ENCODE measurements around the gene CEBPZOS. TPM values are rescaled to one million over a fixed set of nuclear protein-coding genes. Genes with fewer than 3 reads are reported as not detected.

CEBPZOS gene
- 41.3 TPM for polyA plus RNA-seq (2013, experiment 1 of 2)
- 42.9 TPM for polyA plus RNA-seq (2013, experiment 2 of 2)

DNA sequence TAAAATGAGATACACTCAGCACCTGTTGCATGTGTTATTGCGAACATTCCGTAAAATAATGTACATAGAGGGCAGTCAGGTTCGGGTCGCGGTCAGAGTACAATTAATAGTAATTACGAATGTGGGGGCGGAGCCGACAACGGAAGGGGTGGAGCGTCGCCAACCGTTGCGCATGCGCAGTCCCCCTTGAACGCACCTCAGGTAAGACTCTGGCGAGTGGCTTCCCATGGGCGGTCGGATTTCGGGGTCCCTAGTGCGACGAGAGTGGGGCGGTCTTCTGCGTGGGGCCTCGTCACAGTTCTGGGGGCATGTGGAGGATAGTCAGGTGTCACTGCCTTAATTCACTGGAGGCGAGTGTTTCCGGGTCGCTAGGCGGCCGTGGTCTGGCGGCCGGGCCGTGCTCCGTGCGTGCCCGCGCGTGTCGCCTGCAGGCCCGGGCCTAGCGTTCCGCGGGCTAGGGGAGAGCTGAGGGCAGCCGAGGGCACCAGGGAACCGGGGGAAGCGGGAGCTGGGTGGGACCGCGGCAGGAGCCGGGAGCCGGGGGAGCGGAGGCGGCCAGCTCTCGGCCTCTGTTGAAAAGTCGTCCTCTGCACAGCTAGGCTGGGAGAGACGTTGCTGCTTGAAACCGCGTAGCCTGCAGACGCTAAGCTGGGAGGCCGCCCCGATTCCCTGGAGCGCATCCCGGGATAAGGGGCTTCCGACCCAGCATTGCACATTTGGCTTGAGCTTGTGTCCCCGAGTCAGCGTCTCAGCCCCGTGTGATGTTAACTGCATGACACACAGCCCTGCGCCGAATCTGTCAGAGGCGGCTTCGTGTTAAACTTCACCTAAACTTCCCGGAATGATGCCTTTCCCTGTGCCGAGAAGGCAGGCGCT is at the start of gene CEBPZOS:
Gene CEBPZOS (plus strand): TSS at position 177 of the 876 bp plus-strand sequence. CDS start 3,209 bp downstream, outside the sequence.
- Histone ChIP-seq H2AFZ (ENCODE audit: low read depth, low read length) (peak within 1 kb of the TSS; percentile 83), H3K36me3 (ENCODE audit: control insufficient read depth in 1 of 2, insufficient read depth in 2 of 2, low read depth in 1 of 2, low read length in 2 of 2) (peaks cover 4 to 18% of the 10 kb centered on the region in 2 experiments), H2BK120ac (ENCODE audit: low read depth, low read length) (no peak within 1 kb of the TSS), H3K4ac (ENCODE audit: low read depth in 1 of 2, low read length in 2 of 2) (peak within 1 kb of the TSS; percentile 77 to 87), H4K8ac (ENCODE audit: low read length) (peak within 1 kb of the TSS; percentile 93), H3K4me1 (ENCODE audit: control insufficient read depth, insufficient read depth, low read depth, low read length) (peaks cover 7% of the 10 kb centered on the region), H3K4me2 (ENCODE audit: low read length, poor library complexity, severe bottlenecking) (peak within 1 kb of the TSS; percentile 64), H3K23ac (ENCODE audit: low read length in 2 of 2) (no peak within 1 kb of the TSS), H3K18ac (ENCODE audit: low read depth in 1 of 2, low read length in 2 of 2) (peak within 1 kb of the TSS; percentile 79 to 98), H3K14ac (ENCODE audit: low read length in 2 of 2) (no peak within 1 kb of the TSS), H2BK5ac (ENCODE audit: low read depth, low read length, poor library complexity, severe bottlenecking) (no peak within 1 kb of the TSS), H3K9me3 (ENCODE audit: control insufficient read depth, low read length) (no peaks in the 10 kb centered on the region), H2BK15ac (ENCODE audit: low read depth, poor library complexity, severe bottlenecking) (peak within 1 kb of the TSS; percentile 57), H2BK12ac (ENCODE audit: low read length in 2 of 2) (no peak within 1 kb of the TSS), H3K4me3 (ENCODE audit: insufficient read depth in 1 of 2, low read depth in 1 of 2, low read length in 2 of 2) (peak within 1 kb of the TSS; percentile 82 to 84), H3K9ac (ENCODE audit: low read length) (peak within 1 kb of the TSS; percentile 92), H3K27me3 (ENCODE audit: control insufficient read depth in 1 of 2, insufficient read depth in 1 of 2, low read length in 2 of 2) (no peaks in the 10 kb centered on the region), H3K79me1 (replicated peaks; ENCODE audit: low read length, poor library complexity, severe bottlenecking) (peaks cover 6% of the 10 kb centered on the region), H3K27ac (ENCODE audit: low read length, poor library complexity, severe bottlenecking) (peak within 1 kb of the TSS; percentile 58), H2AK5ac (ENCODE audit: low read length, severe bottlenecking) (no peak within 1 kb of the TSS), H4K91ac (ENCODE audit: low read length) (peak within 1 kb of the TSS; percentile 71)
- peak; percentile 82 for DNase-seq
- under 1% methylated on average over 71 of the region's 72 CpGs for WGBS

DNA sequence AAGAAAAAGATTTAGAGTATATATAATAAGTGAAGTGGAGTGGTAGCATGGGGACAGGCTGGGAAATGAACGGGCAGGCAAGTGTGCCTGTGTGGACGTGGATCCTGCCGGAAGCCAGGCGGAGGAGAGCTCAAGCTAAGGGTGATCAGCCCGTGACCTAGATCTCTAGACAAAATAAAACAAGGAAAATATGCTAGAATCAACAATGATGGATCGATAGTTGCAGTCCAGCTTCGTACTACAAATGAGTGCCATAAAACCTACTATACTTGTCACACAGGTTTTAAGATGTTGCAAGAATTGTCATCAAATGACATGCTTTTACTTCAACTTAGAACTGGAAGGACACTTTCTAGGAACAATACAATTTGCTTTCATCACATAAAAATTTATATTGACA is 48.0 kb upstream of the CEBPZOS start:
- Histone ChIP-seq H3K9me3 (ENCODE audit: control insufficient read depth, low read length) (no peaks in the 10 kb centered on the region), H2BK15ac (ENCODE audit: low read depth, poor library complexity, severe bottlenecking) (no peak overlapping the region), H3K27me3 (ENCODE audit: control insufficient read depth in 1 of 2, insufficient read depth in 1 of 2, low read length in 2 of 2) (no peaks in the 10 kb centered on the region), H4K91ac (ENCODE audit: low read length) (no peak overlapping the region), H3K9ac (ENCODE audit: low read length) (no peak overlapping the region), H3K14ac (ENCODE audit: low read length in 2 of 2) (no peak overlapping the region), H3K4me1 (ENCODE audit: control insufficient read depth, insufficient read depth, low read depth, low read length) (no peaks in the 10 kb centered on the region), H2BK12ac (ENCODE audit: low read length in 2 of 2) (no peak overlapping the region), H2AK5ac (ENCODE audit: low read length, severe bottlenecking) (no peak overlapping the region), H3K23ac (ENCODE audit: low read length in 2 of 2) (no peak overlapping the region), H3K27ac (ENCODE audit: low read length, poor library complexity, severe bottlenecking) (no peak overlapping the region), H4K8ac (ENCODE audit: low read length) (no peak overlapping the region), H3K4me3 (ENCODE audit: insufficient read depth in 1 of 2, low read depth in 1 of 2, low read length in 2 of 2) (no peak overlapping the region), H2BK120ac (ENCODE audit: low read depth, low read length) (no peak overlapping the region), H3K36me3 (ENCODE audit: control insufficient read depth in 1 of 2, insufficient read depth in 2 of 2, low read depth in 1 of 2, low read length in 2 of 2) (peaks cover 17 to 65% of the 10 kb centered on the region in 2 experiments), H3K4me2 (ENCODE audit: low read length, poor library complexity, severe bottlenecking) (no peak overlapping the region), H2AFZ (ENCODE audit: low read depth, low read length) (no peak overlapping the region), H3K4ac (ENCODE audit: low read depth in 1 of 2, low read length in 2 of 2) (no peak overlapping the region), H3K18ac (ENCODE audit: low read depth in 1 of 2, low read length in 2 of 2) (no peak overlapping the region), H3K79me1 (replicated peaks; ENCODE audit: low read length, poor library complexity, severe bottlenecking) (peaks cover 15% of the 10 kb centered on the region), H2BK5ac (ENCODE audit: low read depth, low read length, poor library complexity, severe bottlenecking) (no peak overlapping the region)
- WGBS: 96% methylated on average over 7 of the region's 7 CpGs
- no peak for DNase-seq

DNA sequence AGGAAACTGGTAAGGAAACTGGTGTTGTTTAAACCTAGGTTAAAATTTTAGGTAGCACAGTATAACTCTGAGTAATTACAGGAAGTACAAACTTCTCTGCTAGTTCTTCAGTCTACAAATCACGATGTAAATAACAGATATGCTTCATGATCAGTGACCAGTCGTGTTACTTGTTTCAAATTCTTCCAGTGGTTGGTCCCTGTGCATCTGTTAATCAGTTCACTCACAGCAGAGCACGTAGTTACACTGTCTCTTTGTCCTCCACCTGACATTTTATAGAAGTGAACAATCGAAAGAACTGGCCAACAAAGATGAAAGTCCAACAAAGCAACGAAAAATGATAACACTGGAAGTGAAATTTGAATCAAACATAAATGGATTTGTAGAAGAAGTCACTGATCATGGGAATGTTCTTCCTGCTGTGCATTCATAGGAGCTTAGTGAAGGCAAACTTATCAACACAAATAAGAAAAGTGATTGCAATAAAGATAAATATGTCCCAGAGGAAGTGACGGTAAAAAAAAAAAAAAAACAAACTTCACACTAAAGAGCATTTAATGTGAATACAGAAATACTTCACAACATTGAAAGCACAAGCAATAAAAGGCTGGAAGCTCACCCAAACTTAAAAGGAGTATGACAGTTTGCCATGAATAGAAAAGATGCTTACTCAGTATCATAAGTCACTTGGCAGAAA is 46.5 kb upstream of the CEBPZOS start:
- no peak overlapping the region for H3K4ac ChIP-seq (ENCODE audit: low read depth in 1 of 2, low read length in 2 of 2)
- no peaks in the 10 kb centered on the region for H3K27me3 ChIP-seq (ENCODE audit: control insufficient read depth in 1 of 2, insufficient read depth in 1 of 2, low read length in 2 of 2)
- peak; percentile 31 for DNase-seq

DNA sequence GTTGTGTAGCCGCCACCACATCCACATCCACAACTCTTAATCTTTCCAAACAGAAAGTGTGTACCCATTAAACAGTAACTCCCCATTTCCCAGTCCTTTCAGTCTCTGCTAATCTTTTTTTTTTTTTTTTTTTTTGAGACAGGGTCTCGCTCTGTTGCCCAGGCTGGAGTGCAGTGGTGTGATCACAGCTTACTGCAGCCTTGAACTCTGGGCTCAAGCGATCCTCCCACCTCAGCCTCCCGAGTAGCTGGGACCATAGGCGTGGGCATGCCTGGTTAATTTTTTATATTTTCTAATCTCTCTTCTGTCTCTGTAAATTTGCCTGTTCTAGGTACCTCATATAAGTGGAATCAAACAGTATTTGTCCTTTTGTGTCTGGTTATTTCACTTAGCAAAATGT is 43.1 kb upstream of the CEBPZOS start:
- Histone ChIP-seq H2BK5ac (ENCODE audit: low read depth, low read length, poor library complexity, severe bottlenecking) (no peak overlapping the region), H3K9me3 (ENCODE audit: control insufficient read depth, low read length) (no peaks in the 10 kb centered on the region), H3K4me2 (ENCODE audit: low read length, poor library complexity, severe bottlenecking) (no peak overlapping the region), H3K14ac (ENCODE audit: low read length in 2 of 2) (no peak overlapping the region), H3K4ac (ENCODE audit: low read depth in 1 of 2, low read length in 2 of 2) (no peak overlapping the region), H3K18ac (ENCODE audit: low read depth in 1 of 2, low read length in 2 of 2) (no peak overlapping the region), H3K23ac (ENCODE audit: low read length in 2 of 2) (no peak overlapping the region), H4K91ac (ENCODE audit: low read length) (no peak overlapping the region), H2BK15ac (ENCODE audit: low read depth, poor library complexity, severe bottlenecking) (no peak overlapping the region), H2BK120ac (ENCODE audit: low read depth, low read length) (no peak overlapping the region), H2AFZ (ENCODE audit: low read depth, low read length) (no peak overlapping the region), H3K9ac (ENCODE audit: low read length) (no peak overlapping the region), H2AK5ac (ENCODE audit: low read length, severe bottlenecking) (no peak overlapping the region), H3K4me3 (ENCODE audit: insufficient read depth in 1 of 2, low read depth in 1 of 2, low read length in 2 of 2) (no peak overlapping the region), H3K79me1 (replicated peaks; ENCODE audit: low read length, poor library complexity, severe bottlenecking) (peaks cover 14% of the 10 kb centered on the region), H3K4me1 (ENCODE audit: control insufficient read depth, insufficient read depth, low read depth, low read length) (peaks cover 3% of the 10 kb centered on the region), H3K27me3 (ENCODE audit: control insufficient read depth in 1 of 2, insufficient read depth in 1 of 2, low read length in 2 of 2) (no peaks in the 10 kb centered on the region), H4K8ac (ENCODE audit: low read length) (no peak overlapping the region), H3K36me3 (ENCODE audit: control insufficient read depth in 1 of 2, insufficient read depth in 2 of 2, low read depth in 1 of 2, low read length in 2 of 2) (peaks cover 4 to 28% of the 10 kb centered on the region in 2 experiments), H2BK12ac (ENCODE audit: low read length in 2 of 2) (no peak overlapping the region), H3K27ac (ENCODE audit: low read length, poor library complexity, severe bottlenecking) (no peak overlapping the region)
- no peak for DNase-seq
- 92% methylated on average over 3 of the region's 5 CpGs for WGBS

More for the DNA sequence above, 46.5 kb upstream of the CEBPZOS start:
- Histone ChIP-seq H3K36me3 (ENCODE audit: control insufficient read depth in 1 of 2, insufficient read depth in 2 of 2, low read depth in 1 of 2, low read length in 2 of 2) (peaks cover 9 to 56% of the 10 kb centered on the region in 2 experiments), H2AK5ac (ENCODE audit: low read length, severe bottlenecking) (no peak overlapping the region), H3K23ac (ENCODE audit: low read length in 2 of 2) (no peak overlapping the region), H3K4me3 (ENCODE audit: insufficient read depth in 1 of 2, low read depth in 1 of 2, low read length in 2 of 2) (no peak overlapping the region), H3K4me1 (ENCODE audit: control insufficient read depth, insufficient read depth, low read depth, low read length) (no peaks in the 10 kb centered on the region), H2BK12ac (ENCODE audit: low read length in 2 of 2) (no peak overlapping the region), H3K27ac (ENCODE audit: low read length, poor library complexity, severe bottlenecking) (no peak overlapping the region), H2AFZ (ENCODE audit: low read depth, low read length) (no peak overlapping the region), H4K8ac (ENCODE audit: low read length) (no peak overlapping the region), H2BK120ac (ENCODE audit: low read depth, low read length) (no peak overlapping the region), H2BK5ac (ENCODE audit: low read depth, low read length, poor library complexity, severe bottlenecking) (no peak overlapping the region), H3K79me1 (replicated peaks; ENCODE audit: low read length, poor library complexity, severe bottlenecking) (peaks cover 19% of the 10 kb centered on the region), H3K14ac (ENCODE audit: low read length in 2 of 2) (no peak overlapping the region), H3K9ac (ENCODE audit: low read length) (no peak overlapping the region), H3K9me3 (ENCODE audit: control insufficient read depth, low read length) (no peaks in the 10 kb centered on the region), H3K4me2 (ENCODE audit: low read length, poor library complexity, severe bottlenecking) (no peak overlapping the region), H2BK15ac (ENCODE audit: low read depth, poor library complexity, severe bottlenecking) (no peak overlapping the region), H4K91ac (ENCODE audit: low read length) (no peak overlapping the region), H3K18ac (ENCODE audit: low read depth in 1 of 2, low read length in 2 of 2) (no peak overlapping the region)
- WGBS: 91% methylated on average over 5 of the region's 6 CpGs

Data from mesenchymal stem cell (in vitro differentiated cells and primary cell).